ENCODE data around the gene MYH14. TPM values are rescaled to one million over a fixed set of nuclear protein-coding genes. Genes with fewer than 3 reads are reported as not detected.
A peak's percentile ranks its signal among the peaks of the same experiment; 100 is the strongest.
"Not testable (repeated sequence)": the region's sequence is repeated elsewhere in the genome, so short reads cannot be mapped to it uniquely, and the experiment has no call there.

Gene MYH14
- polyA plus RNA-seq, 3 donors, result 16.6 to 23.9 (median 19.0) TPM

- DNase-seq (ENCODE audit: low read depth in 3 of 3, low spot score in 2 of 3), result no peak
These were observed 125.4 kb downstream of the MYH14 start for GRCh38 chr19:50328873-50329145.

- peak; percentile 92 to 98 (median 97) for DNase-seq (ENCODE audit: low read depth in 3 of 3, low spot score in 2 of 3)
These were observed 125.9 kb downstream of the MYH14 start, which contains the start of gene KCNC3 for GRCh38 chr19:50329146-50329925. TSS of gene KCNC3 (minus strand) at chr19:50329377. CDS start at chr19:50329082, 295 bp downstream.

- not testable (repeated sequence) for DNase-seq (ENCODE audit: low read depth in 3 of 3, low spot score in 2 of 3)
These were observed 126.5 kb downstream of the MYH14 start for GRCh38 chr19:50329926-50330294.

- peak in 2 of 3 donors; percentile 69 to 78 for DNase-seq (ENCODE audit: low read depth in 3 of 3, low spot score in 2 of 3)
These were observed 127.1 kb downstream of the MYH14 start for GRCh38 chr19:50330365-50331078.

GRCh38 chr19:50331221-50331993 lies 128.0 kb downstream of the MYH14 start:
- DNase-seq (ENCODE audit: low read depth in 3 of 3, low spot score in 2 of 3), result no peak

- DNase-seq (ENCODE audit: low read depth in 3 of 3, low spot score in 2 of 3), result no peak
These were observed 128.5 kb downstream of the MYH14 start for GRCh38 chr19:50331994-50332243.

- DNase-seq (ENCODE audit: low read depth in 3 of 3, low spot score in 2 of 3), result no peak
These were observed 129.0 kb downstream of the MYH14 start for GRCh38 chr19:50332244-50333038.

GRCh38 chr19:50333235-50333736 lies 129.9 kb downstream of the MYH14 start:
- DNase-seq (ENCODE audit: low read depth in 3 of 3, low spot score in 2 of 3), result peak; percentile 86 to 95 (median 90)

- DNase-seq (ENCODE audit: low read depth in 3 of 3, low spot score in 2 of 3), result no peak
These were observed 130.6 kb downstream of the MYH14 start for GRCh38 chr19:50333737-50334617.

- DNase-seq (ENCODE audit: low read depth in 3 of 3, low spot score in 2 of 3), result no peak
These were observed 131.5 kb downstream of the MYH14 start for GRCh38 chr19:50334741-50335421.

- DNase-seq (ENCODE audit: low read depth in 3 of 3, low spot score in 2 of 3), result not testable (repeated sequence)
These were observed 133.6 kb downstream of the MYH14 start for GRCh38 chr19:50337031-50337430.

GRCh38 chr19:50340331-50340730 lies 136.9 kb downstream of the MYH14 start:
- DNase-seq (ENCODE audit: low read depth in 3 of 3, low spot score in 2 of 3), result no peak

GRCh38 chr19:50341091-50341564 lies 137.7 kb downstream of the MYH14 start:
- no peak for DNase-seq (ENCODE audit: low read depth in 3 of 3, low spot score in 2 of 3)

GRCh38 chr19:50344661-50345318 lies 141.4 kb downstream of the MYH14 start:
- no peak for DNase-seq (ENCODE audit: low read depth in 3 of 3, low spot score in 2 of 3)

- DNase-seq (ENCODE audit: low read depth in 3 of 3, low spot score in 2 of 3), result not testable (repeated sequence)
These were observed 143.7 kb downstream of the MYH14 start for GRCh38 chr19:50347089-50347581.

GRCh38 chr19:50349277-50350057 lies 146.0 kb downstream of the MYH14 start:
- DNase-seq (ENCODE audit: low read depth in 3 of 3, low spot score in 2 of 3), result no peak

- DNase-seq (ENCODE audit: low read depth in 3 of 3, low spot score in 2 of 3), result no peak
These were observed 148.8 kb downstream of the MYH14 start for GRCh38 chr19:50352242-50352641.

All from right renal cortex interstitium (tissue), 3 donors.